Measurements from ENCODE around the gene SLC8A1. TPM values are rescaled to one million over a fixed set of nuclear protein-coding genes. Genes with fewer than 3 reads are reported as not detected.

The SLC8A1 gene
- total and polyA plus RNA-seq, 2 donors from 2014 or later = 12.9 to 33.9 TPM

DNA sequence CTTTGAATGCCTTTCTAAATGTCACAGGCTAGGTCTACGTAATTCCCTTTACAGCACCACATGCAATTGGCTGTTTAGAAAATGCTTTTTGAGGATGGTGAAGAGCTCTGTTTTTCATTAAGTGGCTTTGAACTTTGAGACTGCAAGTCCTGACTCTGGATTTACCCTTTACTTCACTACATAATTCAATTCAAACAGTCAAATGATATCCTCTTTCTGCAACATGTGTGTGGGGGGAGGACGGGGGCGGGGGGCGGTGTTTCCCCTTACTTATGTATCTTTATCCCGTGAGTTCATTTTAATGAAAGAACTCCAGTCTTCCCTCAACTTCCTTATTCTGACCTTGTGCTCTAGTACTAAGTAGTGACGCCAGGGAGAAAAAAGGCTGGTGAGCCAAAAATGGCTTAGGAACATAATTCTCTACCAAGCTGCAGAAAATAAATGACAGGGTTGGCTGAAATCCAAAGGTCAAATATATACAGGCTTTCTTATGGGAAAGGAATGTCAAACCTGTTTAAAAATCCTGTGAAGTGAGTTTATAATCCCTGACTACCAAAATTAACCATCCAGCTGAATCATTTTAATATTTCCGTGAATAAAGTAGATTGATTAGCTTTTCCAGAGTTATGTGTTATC is 119.6 kb downstream of the SLC8A1 start:
- peak in 4 of 5 donors; percentile 59 to 94 (median 76) for DNase-seq
- intact Hi-C loops (cut with DNase I) = no loop called here
- no peaks in the 10 kb centered on the region for H3K36me3 ChIP-seq (ENCODE audit: control insufficient read depth in 2 of 3, insufficient read depth in 3 of 3, low read length in 3 of 3)
- no peaks in the 10 kb centered on the region for H3K27me3 ChIP-seq (ENCODE audit: control insufficient read depth, insufficient read depth, low read length)
- H3K9me3 ChIP-seq (ENCODE audit: control insufficient read depth in 2 of 3, insufficient read depth in 1 of 3, low read length in 3 of 3) = no peaks in the 10 kb centered on the region
- H3K4me3 ChIP-seq (ENCODE audit: low read length in 3 of 3) = peak overlapping the region in 1 of 3 donors; percentile 10
- no peak for FAIRE-seq
- H3K27ac ChIP-seq (ENCODE audit: low read depth in 2 of 2, low read length in 2 of 2) = peak overlapping the region; percentile 20 to 63
- H3K4me1 ChIP-seq (ENCODE audit: control insufficient read depth in 2 of 3, insufficient read depth in 2 of 3, low read depth in 1 of 3, low read length in 3 of 3) = peaks cover 0 to 8% (median 0%) of the 10 kb centered on the region in 3 donors
- TF ChIP-seq, protein P1, sequence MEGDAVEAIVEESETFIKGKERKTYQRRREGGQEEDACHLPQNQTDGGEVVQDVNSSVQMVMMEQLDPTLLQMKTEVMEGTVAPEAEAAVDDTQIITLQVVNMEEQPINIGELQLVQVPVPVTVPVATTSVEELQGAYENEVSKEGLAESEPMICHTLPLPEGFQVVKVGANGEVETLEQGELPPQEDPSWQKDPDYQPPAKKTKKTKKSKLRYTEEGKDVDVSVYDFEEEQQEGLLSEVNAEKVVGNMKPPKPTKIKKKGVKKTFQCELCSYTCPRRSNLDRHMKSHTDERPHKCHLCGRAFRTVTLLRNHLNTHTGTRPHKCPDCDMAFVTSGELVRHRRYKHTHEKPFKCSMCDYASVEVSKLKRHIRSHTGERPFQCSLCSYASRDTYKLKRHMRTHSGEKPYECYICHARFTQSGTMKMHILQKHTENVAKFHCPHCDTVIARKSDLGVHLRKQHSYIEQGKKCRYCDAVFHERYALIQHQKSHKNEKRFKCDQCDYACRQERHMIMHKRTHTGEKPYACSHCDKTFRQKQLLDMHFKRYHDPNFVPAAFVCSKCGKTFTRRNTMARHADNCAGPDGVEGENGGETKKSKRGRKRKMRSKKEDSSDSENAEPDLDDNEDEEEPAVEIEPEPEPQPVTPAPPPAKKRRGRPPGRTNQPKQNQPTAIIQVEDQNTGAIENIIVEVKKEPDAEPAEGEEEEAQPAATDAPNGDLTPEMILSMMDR (IDR thresholded peaks at IDR 0.05; ENCODE audit: borderline replicate concordance, extremely low read depth, insufficient read depth) = no peak
- H3K9ac ChIP-seq (ENCODE audit: low read length in 3 of 3) = no peak overlapping the region

DNA sequence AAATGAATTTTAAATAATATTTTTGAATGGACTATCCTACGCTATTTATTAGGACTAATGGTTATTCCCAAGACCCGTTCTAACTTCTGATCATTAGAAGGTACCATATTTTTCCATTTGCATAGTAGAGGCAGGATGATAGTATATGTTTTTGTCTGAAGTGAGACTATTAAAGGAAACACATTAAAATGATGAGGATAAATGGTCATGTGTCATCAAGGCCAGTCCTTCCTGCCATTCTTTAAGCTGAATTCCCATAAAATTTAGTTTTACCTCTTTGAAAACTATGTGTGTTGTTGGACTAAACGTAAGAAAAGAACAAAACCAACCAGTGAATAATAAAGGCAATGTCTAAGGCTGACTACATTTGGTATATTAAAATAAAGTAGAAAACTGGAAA is 121.8 kb downstream of the SLC8A1 start:
- TF ChIP-seq, protein P1 (IDR thresholded peaks at IDR 0.05; ENCODE audit: borderline replicate concordance, extremely low read depth, insufficient read depth) = no peak
- no peak overlapping the region for H3K4me3 ChIP-seq (ENCODE audit: low read length in 3 of 3)
- H3K27ac ChIP-seq (ENCODE audit: low read depth in 2 of 2, low read length in 2 of 2) = no peak overlapping the region
- H3K4me1 ChIP-seq (ENCODE audit: control insufficient read depth in 2 of 3, insufficient read depth in 2 of 3, low read depth in 1 of 3, low read length in 3 of 3) = peaks cover 0 to 8% (median 0%) of the 10 kb centered on the region in 3 donors
- H3K9ac ChIP-seq (ENCODE audit: low read length in 3 of 3) = no peak overlapping the region
- DNase-seq = no peak
- no peaks in the 10 kb centered on the region for H3K9me3 ChIP-seq (ENCODE audit: control insufficient read depth in 2 of 3, insufficient read depth in 1 of 3, low read length in 3 of 3)
- no peak for FAIRE-seq
- no peaks in the 10 kb centered on the region for H3K36me3 ChIP-seq (ENCODE audit: control insufficient read depth in 2 of 3, insufficient read depth in 3 of 3, low read length in 3 of 3)
- intact Hi-C loops (cut with DNase I) = no loop called here
- H3K27me3 ChIP-seq (ENCODE audit: control insufficient read depth, insufficient read depth, low read length) = no peaks in the 10 kb centered on the region

DNA sequence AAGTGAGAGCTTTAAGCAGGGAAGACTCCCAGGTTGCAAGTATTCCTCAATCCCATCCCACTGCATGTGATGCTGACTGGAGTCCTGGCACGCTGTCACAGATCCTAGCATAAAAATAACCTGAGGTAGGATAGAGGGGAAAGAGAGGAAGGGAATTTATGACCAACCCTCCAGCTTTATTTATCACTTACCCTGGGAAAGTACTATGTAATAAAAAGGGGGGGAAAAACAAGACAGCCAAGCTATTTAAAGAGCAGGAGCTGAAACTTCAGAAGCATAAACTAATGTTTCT is 122.2 kb downstream of the SLC8A1 start:
- DNase-seq (peak in 1 of 5 donors; percentile 71), FAIRE-seq (no peak)
- TF ChIP-seq, protein P1 (IDR thresholded peaks at IDR 0.05; ENCODE audit: borderline replicate concordance, extremely low read depth, insufficient read depth) = no peak
- no peak overlapping the region for H3K27ac ChIP-seq (ENCODE audit: low read depth in 2 of 2, low read length in 2 of 2)
- no peak overlapping the region for H3K4me3 ChIP-seq (ENCODE audit: low read length in 3 of 3)
- no peak overlapping the region for H3K9ac ChIP-seq (ENCODE audit: low read length in 3 of 3)
- no peaks in the 10 kb centered on the region for H3K9me3 ChIP-seq (ENCODE audit: control insufficient read depth in 2 of 3, insufficient read depth in 1 of 3, low read length in 3 of 3)
- peaks cover 0 to 8% (median 2%) of the 10 kb centered on the region in 3 donors for H3K4me1 ChIP-seq (ENCODE audit: control insufficient read depth in 2 of 3, insufficient read depth in 2 of 3, low read depth in 1 of 3, low read length in 3 of 3)
- no peaks in the 10 kb centered on the region for H3K27me3 ChIP-seq (ENCODE audit: control insufficient read depth, insufficient read depth, low read length)
- H3K36me3 ChIP-seq (ENCODE audit: control insufficient read depth in 2 of 3, insufficient read depth in 3 of 3, low read length in 3 of 3) = no peaks in the 10 kb centered on the region
- intact Hi-C loops (cut with DNase I) = no loop called here

DNA sequence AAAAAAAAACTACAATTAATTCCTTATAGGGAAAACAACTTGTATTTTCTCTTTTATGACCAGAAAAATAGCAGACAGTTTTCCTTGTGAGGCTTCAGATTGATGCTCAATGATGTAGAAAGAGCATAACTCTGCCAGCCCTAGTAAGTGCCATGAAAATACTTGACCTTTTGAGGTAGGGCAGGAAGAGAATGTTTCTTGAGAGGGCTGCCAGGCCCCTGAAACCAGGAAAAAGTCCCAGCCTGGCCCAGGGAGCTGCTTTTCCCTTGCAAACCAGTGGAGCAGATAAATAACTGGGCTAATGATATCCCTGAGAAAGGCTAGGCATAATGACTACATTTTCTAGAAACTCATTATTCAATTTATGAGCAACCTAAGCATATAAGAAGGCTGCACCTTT is 126.8 kb downstream of the SLC8A1 start:
- Histone ChIP-seq H3K27ac (ENCODE audit: low read depth in 2 of 2, low read length in 2 of 2) (no peak overlapping the region), H3K9ac (ENCODE audit: low read length in 3 of 3) (no peak overlapping the region), H3K4me1 (ENCODE audit: control insufficient read depth in 2 of 3, insufficient read depth in 2 of 3, low read depth in 1 of 3, low read length in 3 of 3) (peaks cover 0 to 2% (median 0%) of the 10 kb centered on the region in 3 donors), H3K27me3 (ENCODE audit: control insufficient read depth, insufficient read depth, low read length) (no peaks in the 10 kb centered on the region), H3K36me3 (ENCODE audit: control insufficient read depth in 2 of 3, insufficient read depth in 3 of 3, low read length in 3 of 3) (no peaks in the 10 kb centered on the region), H3K9me3 (ENCODE audit: control insufficient read depth in 2 of 3, insufficient read depth in 1 of 3, low read length in 3 of 3) (no peaks in the 10 kb centered on the region), H3K4me3 (ENCODE audit: low read length in 3 of 3) (no peak overlapping the region)
- intact Hi-C loops (cut with DNase I) = no loop called here
- TF ChIP-seq, protein P1 (IDR thresholded peaks at IDR 0.05; ENCODE audit: borderline replicate concordance, extremely low read depth, insufficient read depth) = no peak
- peak in 4 of 5 donors; percentile 58 to 78 (median 67) for DNase-seq
- FAIRE-seq = no peak

Measured in kidney (tissue), 14 donors.